ENCODE data around the gene CNGB1.

DNA sequence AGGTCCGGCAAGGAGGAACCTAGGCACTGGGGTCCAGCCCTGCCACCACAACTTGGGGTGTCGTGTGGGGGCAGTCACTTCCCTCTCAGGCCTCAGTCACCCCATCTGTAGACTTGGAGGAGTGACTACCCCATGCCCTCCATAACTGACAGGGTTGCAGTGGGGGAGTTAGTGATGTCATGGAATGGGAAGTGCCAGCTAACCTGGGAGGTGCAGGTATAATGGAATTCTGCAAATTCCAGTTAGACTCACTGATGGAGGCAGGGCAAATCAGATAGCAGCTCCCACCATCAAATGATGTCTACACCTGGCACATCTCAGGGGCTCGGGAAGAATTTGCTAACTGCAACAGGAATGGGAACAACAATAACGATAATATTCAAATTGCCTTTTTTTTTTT lies 72.9 kb downstream of the CNGB1 start:
- no peak for TF ChIP-seq EZH2phosphoT487 (IDR thresholded peaks at IDR 0.05; ENCODE audit: borderline replicate concordance)
- TF ChIP-seq, protein P1, sequence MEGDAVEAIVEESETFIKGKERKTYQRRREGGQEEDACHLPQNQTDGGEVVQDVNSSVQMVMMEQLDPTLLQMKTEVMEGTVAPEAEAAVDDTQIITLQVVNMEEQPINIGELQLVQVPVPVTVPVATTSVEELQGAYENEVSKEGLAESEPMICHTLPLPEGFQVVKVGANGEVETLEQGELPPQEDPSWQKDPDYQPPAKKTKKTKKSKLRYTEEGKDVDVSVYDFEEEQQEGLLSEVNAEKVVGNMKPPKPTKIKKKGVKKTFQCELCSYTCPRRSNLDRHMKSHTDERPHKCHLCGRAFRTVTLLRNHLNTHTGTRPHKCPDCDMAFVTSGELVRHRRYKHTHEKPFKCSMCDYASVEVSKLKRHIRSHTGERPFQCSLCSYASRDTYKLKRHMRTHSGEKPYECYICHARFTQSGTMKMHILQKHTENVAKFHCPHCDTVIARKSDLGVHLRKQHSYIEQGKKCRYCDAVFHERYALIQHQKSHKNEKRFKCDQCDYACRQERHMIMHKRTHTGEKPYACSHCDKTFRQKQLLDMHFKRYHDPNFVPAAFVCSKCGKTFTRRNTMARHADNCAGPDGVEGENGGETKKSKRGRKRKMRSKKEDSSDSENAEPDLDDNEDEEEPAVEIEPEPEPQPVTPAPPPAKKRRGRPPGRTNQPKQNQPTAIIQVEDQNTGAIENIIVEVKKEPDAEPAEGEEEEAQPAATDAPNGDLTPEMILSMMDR (conservative IDR thresholded peaks at IDR 0.05; ENCODE audit: low read length) = no peak

Measured in Loucy (cell line).